Upper lobe of left lung (tissue), 6 donors: ENCODE measurements around the gene ATP1B1. TPM values are rescaled to one million over a fixed set of nuclear protein-coding genes. Genes with fewer than 3 reads are reported as not detected.

ENCODE experiments used
- ATAC-seq, 2 donors: fragments of 200-7000 bp; cut with Tn5 transposase; one replicate each; pipeline ENCODE4 v1.9.1; 2022; ENCODE audit warnings: mild to moderate bottlenecking in 2 of 2, moderate library complexity in 2 of 2; ENCODE audit not compliant: low FRiP score in 2 of 2
- DNase-seq, 2 donors: peaks; one replicate each; pipeline ENCODE4 v3.0.0-alpha.2; 2019 to 2020
- H3K27ac ChIP-seq, 4 donors: fragments of 200-600 bp; sonication (generic); one replicate each; pipeline ENCODE4 v1.5.1; 2016 to 2019
- H3K27me3 ChIP-seq, 4 donors: fragments of 200-600 bp; sonication (generic); one replicate each; pipeline ENCODE4 v1.5.1; 2017 to 2019
- H3K36me3 ChIP-seq, 4 donors: fragments of 200-600 bp; sonication (generic); one replicate each; pipeline ENCODE4 v1.5.1; 2016 to 2019
- H3K4me1 ChIP-seq, 4 donors: fragments of 200-600 bp; sonication (generic); one replicate each; pipeline ENCODE4 v1.5.1; 2018 to 2019
- H3K4me3 ChIP-seq, 4 donors: fragments of 200-600 bp; sonication (generic); one replicate each; pipeline ENCODE4 v1.5.1; 2017 to 2019; ENCODE audit warnings: mild to moderate bottlenecking in 2 of 4, moderate library complexity in 1 of 4
- H3K9me3 ChIP-seq, 4 donors: fragments of 200-600 bp; sonication (generic); one replicate each; pipeline ENCODE4 v1.5.1; 2018 to 2019
- CTCF ChIP-seq, 6 experiments: fragments of 450-650 bp in 4 of 6; fragments of 200-600 bp in 2 of 6; sonication (generic) in 2 of 6; IDR thresholded peaks; one replicate each; pipeline ENCODE4 v1.5.1; 2016 to 2019; ENCODE audit warnings: antibody characterized with exemption in 6 of 6
- EP300 ChIP-seq, 4 donors: sonication (generic); formaldehyde crosslinking; IDR thresholded peaks; one replicate each; pipeline ENCODE4 v1.5.1; 2017; ENCODE audit warnings: antibody characterized with exemption in 4 of 4, control low read depth in 2 of 4
- POLR2A ChIP-seq, 4 donors: fragments of 450-650 bp; IDR thresholded peaks; one replicate each; pipeline ENCODE4 v1.5.1; 2016 to 2017; ENCODE audit warnings: antibody characterized with exemption in 4 of 4, mild to moderate bottlenecking in 2 of 4
- POLR2AphosphoS5 ChIP-seq, 2 donors: sonication (generic); formaldehyde crosslinking; IDR thresholded peaks; one replicate each; pipeline ENCODE4 v1.5.1; 2017; ENCODE audit warnings: antibody characterized with exemption in 2 of 2
- WGBS, 2 donors: methylation state at CpG; one replicate each; pipeline ENCODE4 v1.1.5; 2017 to 2018; 5-methylcytosine and 5-hydroxymethylcytosine counted together
- total RNA-seq, 6 donors: library from RNA; depleted of rRNA in 4 of 6; stranded (reverse); fragments of >200 nt in 4 of 6; gene quantifications; one replicate each; pipeline versions ENCODE4 v1.1.0 to v1.2.1, GENCODE V29; 2016 to 2021
- donor health status: DM: no; HTN: no; CAD: no; lungs with moderate emphysema.
- donor health status: DM: no; HTN: yes; CAD: no; lungs with severe emphysema.

The ATP1B1 gene
- total RNA-seq, 6 donors from 2014 or later, result 31.4 to 309 (median 172) TPM

- no peak for DNase-seq
- H3K4me3 ChIP-seq, result no peak overlapping the region
Observed at GRCh38 chr1:169100651-169101088, 5.8 kb upstream of the ATP1B1 start.

GRCh38 chr1:169102567-169102966 lies 3.9 kb upstream of the ATP1B1 start:
- TF ChIP-seq EP300 (IDR thresholded peaks at IDR 0.05) (peak in 1 of 4 donors; percentile 46), POLR2A (IDR thresholded peaks at IDR 0.05) (no peak), POLR2AphosphoS5 (IDR thresholded peaks at IDR 0.05) (peak in 1 of 2 donors; percentile 26), CTCF (IDR thresholded peaks at IDR 0.05) (no peak)
- DNase-seq (peak in 1 of 2 donors; percentile 68), ATAC-seq (peak in 1 of 2 donors; percentile 77)
- H3K4me1 ChIP-seq, result peaks cover 11 to 25% (median 19%) of the 10 kb centered on the region in 4 donors
- peak overlapping the region in 3 of 4 donors; percentile 15 to 32 (median 18) for H3K4me3 ChIP-seq
- no peaks in the 10 kb centered on the region for H3K36me3 ChIP-seq
- peaks cover 0 to 4% (median 0%) of the 10 kb centered on the region in 4 donors for H3K27me3 ChIP-seq
- H3K27ac ChIP-seq, result peak overlapping the region in 3 of 4 donors; percentile 73 to 89 (median 77)
- no peaks in the 10 kb centered on the region for H3K9me3 ChIP-seq
- 46 to 51% methylated on average over 3 to 4 of the region's 4 CpGs for WGBS, 2 donors

More at GRCh38 chr1:169100651-169101088, 5.8 kb upstream of the ATP1B1 start:
- Histone ChIP-seq H3K27ac (no peak overlapping the region), H3K4me1 (peaks cover 8 to 19% (median 12%) of the 10 kb centered on the region in 4 donors), H3K36me3 (no peaks in the 10 kb centered on the region), H3K27me3 (no peaks in the 10 kb centered on the region), H3K9me3 (no peaks in the 10 kb centered on the region)
- WGBS, 2 donors, result 78 to 95% methylated on average over 3 of the region's 3 CpGs
- no peak for TF ChIP-seq POLR2AphosphoS5 (IDR thresholded peaks at IDR 0.05)
- no peak for TF ChIP-seq POLR2A (IDR thresholded peaks at IDR 0.05)
- no peak for TF ChIP-seq CTCF (IDR thresholded peaks at IDR 0.05)
- TF ChIP-seq EP300 (IDR thresholded peaks at IDR 0.05), result no peak
- no peak for ATAC-seq

- ATAC-seq (no peak), DNase-seq (no peak)
- Histone ChIP-seq H3K27ac (peak overlapping the region in 3 of 4 donors; percentile 73 to 89 (median 77)), H3K4me3 (peak overlapping the region in 3 of 4 donors; percentile 15 to 32 (median 18)), H3K27me3 (peaks cover 0 to 4% (median 0%) of the 10 kb centered on the region in 4 donors), H3K9me3 (no peaks in the 10 kb centered on the region), H3K4me1 (peaks cover 11 to 26% (median 19%) of the 10 kb centered on the region in 4 donors), H3K36me3 (no peaks in the 10 kb centered on the region)
- TF ChIP-seq CTCF (IDR thresholded peaks at IDR 0.05), result no peak
- TF ChIP-seq POLR2AphosphoS5 (IDR thresholded peaks at IDR 0.05), result no peak
- no peak for TF ChIP-seq POLR2A (IDR thresholded peaks at IDR 0.05)
- no peak for TF ChIP-seq EP300 (IDR thresholded peaks at IDR 0.05)
- WGBS, 2 donors, result 75 to 96% methylated on average over 5 of the region's 5 CpGs
Observed at GRCh38 chr1:169103002-169103401, 3.5 kb upstream of the ATP1B1 start.

GRCh38 chr1:169103480-169103893 lies 3.0 kb upstream of the ATP1B1 start:
- peak; percentile 3 to 80 for ATAC-seq
- Histone ChIP-seq H3K36me3 (no peaks in the 10 kb centered on the region), H3K4me3 (peak overlapping the region in 1 of 4 donors; percentile 15), H3K27ac (peak overlapping the region; percentile 21 to 89 (median 75)), H3K27me3 (peaks cover 0 to 4% (median 0%) of the 10 kb centered on the region in 4 donors), H3K4me1 (peaks cover 13 to 26% (median 19%) of the 10 kb centered on the region in 4 donors), H3K9me3 (no peaks in the 10 kb centered on the region)
- WGBS, 2 donors, result 50 to 62% methylated on average over 6 of the region's 6 CpGs
- peak; percentile 40 to 87 for DNase-seq
- peak in 1 of 4 donors; percentile 95 for TF ChIP-seq EP300 (IDR thresholded peaks at IDR 0.05)
- no peak for TF ChIP-seq CTCF (IDR thresholded peaks at IDR 0.05)
- no peak for TF ChIP-seq POLR2A (IDR thresholded peaks at IDR 0.05)
- peak; percentile 35 to 65 for TF ChIP-seq POLR2AphosphoS5 (IDR thresholded peaks at IDR 0.05)

GRCh38 chr1:169105087-169105433 lies 1.4 kb upstream of the ATP1B1 start:
- no peak for DNase-seq
- TF ChIP-seq EP300 (IDR thresholded peaks at IDR 0.05), result no peak
- no peak for TF ChIP-seq CTCF (IDR thresholded peaks at IDR 0.05)
- peak overlapping the region in 3 of 4 donors; percentile 65 to 87 (median 81) for H3K4me3 ChIP-seq
- H3K4me1 ChIP-seq, result peaks cover 20 to 36% (median 23%) of the 10 kb centered on the region in 4 donors
- WGBS, 2 donors, result 62 to 87% methylated on average over 3 to 6 of the region's 6 CpGs
- H3K27ac ChIP-seq, result peak overlapping the region; percentile 86 to 95 (median 92)
- peaks cover 0 to 4% (median 0%) of the 10 kb centered on the region in 4 donors for H3K27me3 ChIP-seq
- ATAC-seq, result no peak
- H3K9me3 ChIP-seq, result no peaks in the 10 kb centered on the region
- no peaks in the 10 kb centered on the region for H3K36me3 ChIP-seq
